PFSK-1 (cell line): ENCODE results near the gene INPP4B.

Experiments
- FOXP2 ChIP-seq: optimal IDR thresholded peaks from 2 replicates; pipeline ENCODE3; 2011; ENCODE audit warnings: borderline replicate concordance, control low read depth, inconsistent platforms; ENCODE audit not compliant: insufficient read depth; ENCODE audit errors: extremely low read length, extremely low read depth
- POLR2AphosphoS5 ChIP-seq: IDR thresholded peaks from 2 replicates; pipeline ENCODE4 v1.6.1; 2012; ENCODE audit warnings: low read depth, mild to moderate bottlenecking, control low read depth, low read length, moderate library complexity
- REST ChIP-seq, 2 experiments: IDR thresholded peaks; 2 replicates each; pipeline versions ENCODE4 v1.6.1 to v1.8.0; 2011 to 2012; ENCODE audit warnings: low read depth in 2 of 2, low read length in 2 of 2, control low read depth in 1 of 2, inconsistent platforms in 1 of 2, mild to moderate bottlenecking in 1 of 2, moderate library complexity in 1 of 2; ENCODE audit not compliant: insufficient read depth in 1 of 2
- SIN3A ChIP-seq: IDR thresholded peaks from 2 replicates; pipeline ENCODE4 v1.6.1; 2012; ENCODE audit warnings: mild to moderate bottlenecking, low read length, moderate library complexity, borderline replicate concordance; ENCODE audit not compliant: insufficient read depth
- TAF1 ChIP-seq: IDR thresholded peaks from 2 replicates; pipeline ENCODE4 v1.6.1; 2012; ENCODE audit warnings: low read length, control low read depth, borderline replicate concordance; ENCODE audit not compliant: insufficient read depth

The INPP4B gene

GRCh38 chr4:142435599-142436235 lies 410.4 kb downstream of the INPP4B start:
- TF ChIP-seq SIN3A (no peak), POLR2AphosphoS5 (no peak), TAF1 (no peak), REST (IDR thresholded peaks at IDR 0.05; ENCODE audit: insufficient read depth in 1 of 2, low read depth in 2 of 2, low read length in 2 of 2) (no peak), FOXP2 (no peak)

- TF ChIP-seq REST (IDR thresholded peaks at IDR 0.05; ENCODE audit: insufficient read depth in 1 of 2, low read depth in 2 of 2, low read length in 2 of 2) (no peak), FOXP2 (no peak), TAF1 (no peak), POLR2AphosphoS5 (no peak), SIN3A (no peak)
Observed at GRCh38 chr4:142434519-142435224, 411.4 kb downstream of the INPP4B start.

DNA sequence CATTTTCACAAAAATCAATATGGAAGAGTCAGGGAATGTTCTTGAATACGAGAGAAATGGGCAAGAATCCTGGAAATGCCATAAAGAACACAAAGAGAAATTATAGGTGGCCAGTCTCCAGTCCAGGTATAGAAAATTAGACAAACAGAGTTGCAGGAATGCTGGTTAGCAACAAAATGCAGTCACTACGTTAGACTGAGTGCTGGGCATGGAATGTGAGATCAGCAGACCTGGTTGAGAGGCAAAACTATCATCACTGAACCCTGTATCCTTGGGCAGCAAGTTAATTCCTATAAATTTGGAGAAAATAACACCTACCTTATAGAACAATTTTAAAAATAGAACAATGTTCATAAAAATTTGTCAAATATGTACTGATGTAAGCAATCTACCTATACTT lies 417.4 kb downstream of the INPP4B start:
- TF ChIP-seq FOXP2 (no peak), TAF1 (no peak), POLR2AphosphoS5 (no peak), SIN3A (no peak), REST (IDR thresholded peaks at IDR 0.05; ENCODE audit: insufficient read depth in 1 of 2, low read depth in 2 of 2, low read length in 2 of 2) (no peak)

- TF ChIP-seq POLR2AphosphoS5 = no peak
- no peak for TF ChIP-seq TAF1
- TF ChIP-seq FOXP2 = no peak
- no peak for TF ChIP-seq REST (IDR thresholded peaks at IDR 0.05; ENCODE audit: insufficient read depth in 1 of 2, low read depth in 2 of 2, low read length in 2 of 2)
- TF ChIP-seq SIN3A = no peak
Observed at GRCh38 chr4:142427456-142427855, 418.6 kb downstream of the INPP4B start.
